NCI-H82 (cell line): ENCODE data around the gene OSBPL9.
A peak's percentile ranks its signal among the peaks of the same experiment; 100 is the strongest.
"Not testable (repeated sequence)": the region's sequence is repeated elsewhere in the genome, so short reads cannot be mapped to it uniquely, and the experiment has no call there.

Source experiments
- DNase-seq: peaks from one replicate; lab custom pipeline; 2025; lab: John Stamatoyannopoulos, UW

Gene OSBPL9

GRCh38 chr1:51636764-51637522, 20.1 kb downstream of the OSBPL9 start:
- DNase-seq, result no peak

- DNase-seq, result no peak
These were observed 21.5 kb downstream of the OSBPL9 start for GRCh38 chr1:51638350-51638749.

GRCh38 chr1:51639694-51640093, 22.8 kb downstream of the OSBPL9 start:
- no peak for DNase-seq

DNA sequence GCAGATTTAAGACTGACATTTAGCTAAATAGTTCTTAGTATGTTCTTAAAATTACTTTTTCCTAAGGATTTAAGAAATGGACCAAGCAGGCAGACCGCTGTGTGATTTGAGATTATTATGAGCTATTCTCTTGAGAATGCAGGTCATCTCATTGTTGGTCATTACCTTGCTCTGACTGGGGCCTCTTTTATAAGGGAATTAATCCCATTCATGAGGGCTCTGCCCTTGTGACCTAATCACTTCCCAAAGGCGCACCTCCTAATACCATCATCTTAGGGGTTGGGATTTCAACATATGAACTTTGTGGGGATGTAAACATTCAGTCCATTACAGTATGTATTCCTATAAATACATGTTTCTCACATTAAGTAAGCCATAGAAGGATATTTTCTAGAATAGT, 24.2 kb downstream of the OSBPL9 start:
- peak; percentile 40 for DNase-seq

DNA sequence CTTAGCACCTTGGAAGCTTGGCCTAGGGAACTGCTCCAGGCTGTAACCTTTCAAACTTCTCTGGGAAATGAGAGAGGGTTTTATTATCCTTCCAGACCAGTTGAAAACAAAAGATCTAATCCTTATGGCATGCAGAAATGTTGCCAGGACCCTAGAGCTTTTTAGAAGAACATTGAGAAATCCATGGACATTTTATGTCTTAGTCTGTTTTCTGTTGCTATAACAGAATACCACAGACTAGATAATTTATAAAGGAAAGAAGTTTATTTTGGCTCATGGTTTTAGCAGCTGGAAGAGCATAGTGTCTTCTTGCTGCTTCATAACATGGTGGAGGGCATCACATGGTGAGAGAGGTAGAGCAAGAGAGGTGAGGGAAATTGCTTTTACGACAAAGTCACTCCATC, 25.8 kb downstream of the OSBPL9 start:
- no peak for DNase-seq

DNA sequence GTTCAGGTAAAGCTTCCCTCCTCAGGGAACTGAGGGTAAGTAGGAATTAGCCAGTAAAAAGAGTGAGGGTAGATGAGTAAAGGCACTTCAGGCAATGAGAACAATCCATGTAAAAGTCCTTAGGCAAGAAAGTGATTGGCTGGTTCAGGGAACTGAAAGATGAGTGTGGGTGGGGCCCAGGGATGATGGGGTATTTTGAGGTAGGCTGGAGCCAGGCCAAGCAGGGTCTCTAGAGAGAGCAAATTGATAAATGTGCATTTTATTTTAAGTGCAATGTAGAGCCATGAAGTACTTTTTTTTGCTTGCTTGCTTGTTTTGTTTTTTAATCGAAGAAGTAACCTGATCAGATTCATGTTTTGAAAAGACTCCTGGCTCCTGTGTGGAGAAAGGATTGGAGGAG, 26.5 kb downstream of the OSBPL9 start:
- peak; percentile 38 for DNase-seq

DNA sequence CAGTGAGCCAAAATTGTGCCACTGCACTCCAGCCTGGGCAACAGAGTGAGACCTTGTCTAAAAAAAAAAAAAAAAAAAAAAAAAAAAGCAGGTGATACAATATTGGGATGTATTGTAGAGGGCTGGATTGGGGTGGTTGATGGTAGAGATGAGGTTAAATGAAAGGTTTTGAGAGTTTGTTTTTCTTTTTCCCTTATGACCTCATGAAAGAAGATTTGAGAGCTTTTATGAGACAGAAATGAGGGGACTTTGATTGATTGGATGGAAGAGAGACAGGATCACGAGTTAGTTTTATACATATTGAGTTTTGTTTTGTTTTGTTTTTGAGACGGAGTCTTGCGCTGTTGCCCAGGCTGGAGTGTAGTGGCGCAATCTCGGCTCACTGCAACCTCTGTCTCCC, 27.1 kb downstream of the OSBPL9 start:
- no peak for DNase-seq

GRCh38 chr1:51644533-51645197, 27.8 kb downstream of the OSBPL9 start:
- DNase-seq, result no peak

- not testable (repeated sequence) for DNase-seq
These were observed 29.7 kb downstream of the OSBPL9 start for GRCh38 chr1:51646592-51646991.

- peak; percentile 25 for DNase-seq
These were observed 31.6 kb downstream of the OSBPL9 start for GRCh38 chr1:51648180-51649109.

- no peak for DNase-seq
These were observed 32.8 kb downstream of the OSBPL9 start for GRCh38 chr1:51649593-51650091.

- DNase-seq, result no peak
These were observed 33.3 kb downstream of the OSBPL9 start for GRCh38 chr1:51650198-51650597.

DNA sequence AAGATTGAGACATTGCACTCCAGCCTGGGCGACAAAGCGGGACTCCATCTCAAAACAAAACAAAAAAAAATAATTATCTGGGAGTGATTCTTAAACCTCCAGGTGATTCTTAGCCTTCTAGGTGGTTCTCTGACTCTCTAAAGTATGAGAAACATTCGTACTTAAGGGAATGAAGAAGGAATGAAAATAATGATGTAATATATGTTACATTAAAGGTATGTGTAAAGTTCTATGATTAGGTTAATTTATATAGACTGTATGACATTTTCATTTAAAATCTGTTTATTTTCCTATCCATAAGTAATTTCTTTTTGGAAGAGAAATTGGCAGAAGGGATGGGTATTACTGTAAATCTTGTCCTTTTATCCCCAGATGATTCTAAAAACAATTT, 34.7 kb downstream of the OSBPL9 start:
- DNase-seq, result no peak

GRCh38 chr1:51652599-51652998, 35.7 kb downstream of the OSBPL9 start:
- no peak for DNase-seq

DNA sequence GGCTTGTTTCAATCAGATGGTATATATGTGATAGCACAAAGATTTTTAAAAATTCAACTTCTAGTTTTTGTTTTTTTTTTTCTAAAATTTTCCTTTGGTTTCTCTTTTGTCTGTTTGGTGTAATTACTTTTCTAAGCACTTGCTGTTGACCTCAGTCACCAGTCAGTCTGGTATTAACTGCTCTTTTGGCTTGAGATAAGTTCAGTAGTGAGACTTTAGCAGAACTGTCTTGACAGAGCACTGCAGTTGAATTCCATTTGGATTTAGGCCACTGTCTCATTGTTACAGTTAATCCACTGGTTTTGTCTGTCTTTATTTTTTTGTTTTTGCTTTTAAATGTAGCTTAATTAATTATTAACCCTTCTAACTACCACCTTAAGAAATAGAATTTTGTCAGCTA, 36.2 kb downstream of the OSBPL9 start:
- DNase-seq, result no peak

DNA sequence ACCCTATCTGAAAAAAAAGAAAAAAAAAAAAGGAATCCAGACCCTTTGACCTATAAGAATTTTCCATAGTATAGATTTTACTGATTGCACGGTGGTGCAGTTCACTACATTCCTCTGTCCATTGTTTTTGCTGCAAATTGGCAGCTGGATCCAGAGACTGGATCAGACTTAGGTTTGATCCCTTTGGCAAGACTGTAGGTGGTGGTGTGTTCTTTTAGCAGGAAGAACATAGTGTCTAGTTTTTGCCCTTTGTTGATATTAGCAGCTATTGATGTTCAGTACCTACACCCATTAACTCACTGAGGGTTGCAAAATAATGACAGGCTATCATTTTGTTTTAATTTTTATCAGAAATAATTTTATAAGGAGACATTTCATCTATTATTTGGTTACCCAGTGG, 37.1 kb downstream of the OSBPL9 start:
- DNase-seq, result no peak

DNA sequence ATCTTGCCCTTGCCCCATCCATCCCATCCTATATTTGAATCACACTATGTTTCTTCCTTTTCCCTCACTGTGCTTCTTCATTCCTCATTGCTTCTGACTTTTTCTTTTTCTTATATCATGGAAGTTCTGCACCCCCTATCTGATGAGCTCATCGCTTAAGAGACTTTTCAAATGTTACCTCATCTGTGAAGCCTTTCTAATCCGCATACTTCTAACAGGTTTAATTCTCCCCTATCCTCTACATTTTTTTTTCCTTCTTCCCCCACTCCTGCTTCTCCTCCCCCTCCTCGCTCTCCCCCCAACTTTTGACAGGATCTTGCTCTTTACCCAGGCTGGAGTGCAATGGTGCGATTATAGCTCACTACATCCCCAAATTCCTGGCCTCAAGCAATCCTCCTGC, 39.5 kb downstream of the OSBPL9 start:
- DNase-seq, result no peak

DNA sequence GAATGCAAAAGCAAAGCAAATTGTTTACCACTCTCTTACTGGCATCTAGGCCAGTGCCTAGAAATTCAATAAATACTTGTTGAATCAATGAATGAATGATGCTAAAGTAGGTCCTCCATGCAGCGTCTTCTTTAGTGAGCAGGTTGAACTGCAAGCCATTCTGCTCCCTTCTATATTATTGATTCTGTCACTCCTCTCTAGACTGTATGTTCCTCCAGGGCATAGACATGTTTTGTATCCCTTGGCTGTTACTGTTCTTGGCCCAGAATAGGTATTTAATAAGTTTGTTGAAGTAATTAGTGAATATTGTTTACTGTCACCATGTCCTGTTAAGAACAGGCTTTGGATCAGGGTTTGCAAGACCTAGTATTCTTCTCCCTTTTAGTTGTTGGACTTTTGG, 43.7 kb downstream of the OSBPL9 start:
- DNase-seq, result no peak

- DNase-seq, result no peak
These were observed 44.2 kb downstream of the OSBPL9 start for GRCh38 chr1:51661081-51661518.

DNA sequence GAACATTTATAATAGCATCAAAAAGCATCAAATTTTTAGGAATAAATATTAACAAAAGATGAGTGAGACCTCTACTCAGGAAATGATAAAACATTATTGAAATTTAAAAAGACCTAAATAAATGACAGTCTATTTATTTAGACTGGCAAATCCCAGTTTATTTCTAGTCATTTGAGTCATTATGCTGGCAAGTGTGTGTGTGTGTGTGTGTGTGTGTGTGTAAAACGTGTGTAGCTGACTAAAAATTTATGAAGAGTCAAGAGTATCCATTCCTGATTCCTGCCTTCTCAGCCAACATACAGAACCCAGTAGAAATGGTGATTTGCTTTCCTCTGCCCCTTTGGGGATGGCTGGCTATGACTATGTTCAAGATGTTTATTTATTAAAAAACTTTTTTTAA, 46.2 kb downstream of the OSBPL9 start:
- DNase-seq, result no peak

DNA sequence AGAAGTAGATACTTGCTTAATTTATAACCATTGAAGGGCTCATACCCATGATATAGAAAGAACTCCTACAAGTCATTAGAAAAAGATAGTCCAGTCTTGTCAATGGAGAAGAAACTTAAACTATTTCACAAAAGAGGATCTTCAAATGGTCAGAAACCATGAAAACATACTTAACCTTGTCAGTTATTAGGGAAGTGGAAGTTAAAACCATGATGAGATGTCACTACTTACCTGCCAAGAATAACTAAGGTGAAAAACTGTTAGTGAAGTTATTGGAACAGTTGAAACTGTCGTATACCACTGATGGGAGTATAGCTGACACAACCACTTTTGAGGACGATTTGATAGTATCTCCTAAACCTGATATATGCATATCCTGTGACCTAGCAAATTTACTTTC, 46.8 kb downstream of the OSBPL9 start:
- DNase-seq, result no peak
